Panc1 (cell line): ENCODE data around the gene UGT8.

Source experiments
- CTCF ChIP-seq: fragments of 450-650 bp; IDR thresholded peaks from 2 replicates; pipeline ENCODE4 v1.5.1; 2017; ENCODE audit warnings: mild to moderate bottlenecking
- POLR2AphosphoS5 ChIP-seq: IDR thresholded peaks from 2 replicates; pipeline ENCODE4 v1.6.1; 2012; ENCODE audit warnings: mild to moderate bottlenecking, low read depth, low read length, moderate library complexity

DNA sequence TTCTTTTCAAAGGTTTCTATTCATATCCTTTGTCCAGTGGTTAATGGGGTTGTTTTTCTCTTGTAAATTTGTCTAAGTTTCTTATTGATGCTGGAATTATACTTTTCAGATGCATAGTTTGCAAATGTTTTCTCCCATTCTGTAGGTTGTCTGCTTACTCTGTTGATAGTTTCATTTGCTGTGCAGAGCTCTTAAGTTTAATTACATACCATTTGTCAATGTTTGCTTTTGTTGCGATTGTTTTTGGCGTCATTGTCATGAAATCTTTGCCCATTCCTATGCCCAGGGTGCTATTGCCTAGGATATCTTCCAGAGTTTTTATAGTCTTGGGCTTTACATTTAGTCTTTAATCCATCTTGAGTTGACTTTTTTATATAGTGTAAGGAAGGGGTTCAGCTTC is 21.2 kb upstream of the UGT8 start:
- TF ChIP-seq CTCF (no peak), POLR2AphosphoS5 (no peak)
